Ectodermal cell (in vitro differentiated cells): ENCODE measurements around the gene GRK5.

Experiments used
- H3K27ac ChIP-seq: 2 replicates; pipeline ENCODE4 v1.7.0; 2013; ENCODE audit warnings: mild to moderate bottlenecking, low read depth, low read length; ENCODE audit not compliant: insufficient read depth, poor library complexity, severe bottlenecking
- H3K27me3 ChIP-seq: 2 replicates; pipeline ENCODE4 v1.7.0; 2013; ENCODE audit warnings: mild to moderate bottlenecking, low read length; ENCODE audit not compliant: insufficient read depth, control insufficient read depth, poor library complexity, severe bottlenecking
- H3K36me3 ChIP-seq: one replicate; pipeline ENCODE4 v1.7.0; 2013; ENCODE audit warnings: low read length; ENCODE audit not compliant: control insufficient read depth, insufficient read depth
- H3K4me1 ChIP-seq: one replicate; pipeline ENCODE4 v1.7.0; 2013; ENCODE audit warnings: low read length; ENCODE audit not compliant: control insufficient read depth, insufficient read depth
- H3K4me3 ChIP-seq: 2 replicates; pipeline ENCODE4 v1.7.0; 2013; ENCODE audit warnings: low read depth, low read length, control low read depth; ENCODE audit not compliant: insufficient read depth
- H3K9me3 ChIP-seq: 2 replicates; pipeline ENCODE4 v1.7.0; 2013; ENCODE audit warnings: mild to moderate bottlenecking, low read length, moderate library complexity; ENCODE audit not compliant: control insufficient read depth
- WGBS, 2 experiments: methylation state at CpG; one replicate each; pipeline ENCODE4 v1.1.7; 2013; ENCODE audit warnings: missing lambda C conversion rate in 2 of 2; 5-methylcytosine and 5-hydroxymethylcytosine counted together

Gene GRK5

DNA sequence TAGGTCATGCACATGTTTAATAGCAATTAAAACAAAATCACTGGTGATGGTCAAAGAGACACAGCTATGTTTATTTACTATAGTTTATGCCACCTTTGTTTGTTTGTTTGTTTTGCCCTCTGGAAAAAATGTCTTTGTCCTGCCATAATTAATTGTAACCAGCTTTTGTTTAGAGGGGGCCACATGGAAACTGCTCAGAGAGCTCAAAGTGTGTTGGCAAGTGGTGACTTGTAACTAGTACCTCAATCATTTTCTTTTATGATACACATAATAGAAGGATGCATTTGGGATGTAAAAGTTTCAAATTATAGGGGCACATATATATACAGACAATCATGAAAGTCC, 40.2 kb downstream of the GRK5 start:
- Histone ChIP-seq H3K9me3 (no peaks in the 10 kb centered on the region), H3K27me3 (no peaks in the 10 kb centered on the region), H3K4me1 (peaks cover 17% of the 10 kb centered on the region), H3K27ac (no peak overlapping the region), H3K36me3 (no peaks in the 10 kb centered on the region), H3K4me3 (no peak overlapping the region)

DNA sequence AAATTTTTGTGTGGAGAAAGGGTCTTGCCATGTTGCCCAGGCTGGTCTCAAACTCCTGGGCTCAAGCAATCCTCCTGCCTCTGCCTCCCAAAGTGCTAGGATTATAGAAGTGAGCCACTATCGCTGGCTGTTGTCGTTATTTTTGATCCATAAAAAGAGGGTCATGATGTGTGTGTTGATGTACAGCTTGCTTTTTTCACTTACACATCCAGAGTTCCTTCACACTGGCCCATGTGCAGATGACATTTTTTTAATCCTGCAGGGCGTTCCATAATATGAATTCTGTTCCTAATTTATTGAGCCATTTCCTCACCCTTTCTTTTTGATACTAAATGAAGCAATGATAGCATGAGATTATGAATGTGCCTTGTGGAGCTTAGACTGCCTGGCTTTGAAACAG, 40.8 kb downstream of the GRK5 start:
- Histone ChIP-seq H3K27ac (no peak overlapping the region), H3K36me3 (no peaks in the 10 kb centered on the region), H3K27me3 (no peaks in the 10 kb centered on the region), H3K4me3 (no peak overlapping the region), H3K9me3 (no peaks in the 10 kb centered on the region), H3K4me1 (peaks cover 18% of the 10 kb centered on the region)
- 85 to 93% methylated on average over 3 of the region's 3 CpGs for WGBS, 2 experiments

DNA sequence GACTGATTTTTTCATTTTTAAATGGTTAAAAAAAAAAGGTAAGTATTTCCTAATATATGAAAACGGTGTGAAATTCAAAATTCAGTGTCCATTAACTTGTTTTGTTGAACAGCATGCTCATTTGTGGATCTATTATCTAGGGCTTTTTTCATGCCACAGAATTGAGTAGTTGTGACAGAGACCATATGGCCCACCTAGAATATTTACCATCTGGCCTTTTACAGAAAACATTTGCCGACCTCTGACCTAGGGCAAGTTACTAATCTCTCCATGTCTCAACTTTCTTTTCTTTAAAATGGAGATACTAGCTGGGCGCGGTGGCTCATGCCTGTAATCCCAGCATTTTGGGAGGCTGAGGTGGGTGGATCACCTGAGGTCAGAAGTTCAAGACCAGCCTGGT, 41.3 kb downstream of the GRK5 start:
- H3K27me3 ChIP-seq = no peaks in the 10 kb centered on the region
- no peaks in the 10 kb centered on the region for H3K36me3 ChIP-seq
- no peak overlapping the region for H3K4me3 ChIP-seq
- H3K4me1 ChIP-seq = peaks cover 20% of the 10 kb centered on the region
- WGBS, 2 experiments = 78 to 90% methylated on average over 4 of the region's 4 CpGs
- no peak overlapping the region for H3K27ac ChIP-seq
- H3K9me3 ChIP-seq = no peaks in the 10 kb centered on the region

DNA sequence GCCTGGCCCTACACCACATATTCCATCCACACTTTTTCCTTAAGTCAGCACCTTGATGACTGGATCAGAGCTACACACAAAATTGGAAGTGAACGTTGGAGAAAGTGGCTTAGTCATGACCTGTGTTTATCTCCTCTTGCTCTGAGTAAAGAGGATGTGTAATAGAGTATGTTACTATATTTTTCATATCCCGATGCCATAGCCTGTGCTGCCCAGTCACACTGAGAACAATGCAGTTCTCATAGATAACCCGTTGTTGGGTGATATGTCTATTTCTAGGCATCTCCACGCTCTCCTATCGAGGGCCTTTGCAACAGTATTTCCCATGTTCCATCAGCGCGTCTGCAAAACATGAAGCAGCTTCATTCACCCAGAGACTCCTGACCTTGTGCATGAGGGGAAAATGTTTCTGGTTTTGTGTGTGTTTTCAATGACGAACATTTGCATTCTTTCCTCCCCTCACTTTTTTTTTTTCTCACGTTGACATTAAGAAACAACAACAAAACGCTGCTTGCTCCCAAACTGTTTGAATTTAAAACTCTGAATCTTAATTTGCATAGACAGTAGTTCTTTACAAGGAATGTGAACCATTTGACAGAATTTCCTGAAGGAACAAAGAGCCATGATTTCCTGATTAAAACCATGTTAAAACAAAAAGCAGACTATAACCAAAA, 43.4 kb downstream of the GRK5 start:
- Histone ChIP-seq H3K36me3 (no peaks in the 10 kb centered on the region), H3K9me3 (no peaks in the 10 kb centered on the region), H3K27ac (no peak overlapping the region), H3K27me3 (no peaks in the 10 kb centered on the region), H3K4me3 (no peak overlapping the region), H3K4me1 (peaks cover 31% of the 10 kb centered on the region)
- 80 to 88% methylated on average over 8 to 10 of the region's 10 CpGs for WGBS, 2 experiments

DNA sequence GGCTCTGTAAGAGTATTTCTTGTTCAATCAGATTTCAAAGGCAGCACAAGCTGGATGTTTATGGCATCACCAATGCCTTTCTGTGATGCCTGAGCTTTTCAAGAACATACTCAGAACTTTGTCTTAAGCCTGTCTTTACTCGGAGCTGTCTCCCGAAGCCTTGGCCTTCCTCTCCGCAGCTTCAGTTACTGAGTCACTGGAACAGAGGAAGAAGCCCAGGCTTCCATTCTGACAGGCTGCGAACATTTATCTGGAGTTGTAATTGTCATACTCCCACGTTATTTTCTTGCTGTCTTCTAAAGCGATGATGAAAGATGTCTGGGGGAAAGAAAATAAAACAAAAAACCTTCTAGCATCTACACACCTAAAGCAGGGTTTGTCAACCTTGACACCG, 43.9 kb downstream of the GRK5 start:
- 68 to 82% methylated on average over 6 to 7 of the region's 7 CpGs for WGBS, 2 experiments
- peaks cover 35% of the 10 kb centered on the region for H3K4me1 ChIP-seq

DNA sequence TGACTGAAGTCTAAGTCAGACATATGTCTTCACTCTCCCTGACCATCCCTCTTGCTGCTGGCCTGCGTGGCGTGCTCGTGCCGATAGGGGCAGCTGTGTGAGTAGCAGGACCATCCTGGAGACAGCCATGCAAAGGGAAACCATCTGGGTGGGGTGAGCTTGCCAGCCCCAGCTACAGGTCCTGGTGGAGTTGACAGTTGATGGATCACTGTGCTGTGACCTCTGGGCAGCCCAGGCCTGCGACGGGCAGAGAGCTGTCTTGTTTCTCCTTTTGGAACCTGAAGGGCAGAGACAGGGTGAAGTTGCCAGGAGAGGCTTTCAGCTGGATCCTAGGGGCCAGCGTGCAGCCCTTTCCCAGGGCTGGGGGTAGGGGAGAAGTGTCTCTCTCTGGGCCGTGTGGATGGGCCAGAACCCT, 44.7 kb downstream of the GRK5 start:
- H3K36me3 ChIP-seq = no peaks in the 10 kb centered on the region
- 83 to 87% methylated on average over 8 of the region's 8 CpGs for WGBS, 2 experiments
- no peaks in the 10 kb centered on the region for H3K9me3 ChIP-seq
- no peak overlapping the region for H3K27ac ChIP-seq
- H3K4me1 ChIP-seq = peaks cover 31% of the 10 kb centered on the region
- H3K27me3 ChIP-seq = no peaks in the 10 kb centered on the region
- H3K4me3 ChIP-seq = no peak overlapping the region

More for the DNA sequence above, 43.9 kb downstream of the GRK5 start:
- H3K27ac ChIP-seq = no peak overlapping the region
- H3K4me3 ChIP-seq = no peak overlapping the region
- H3K27me3 ChIP-seq = no peaks in the 10 kb centered on the region
- no peaks in the 10 kb centered on the region for H3K36me3 ChIP-seq
- H3K9me3 ChIP-seq = no peaks in the 10 kb centered on the region

DNA sequence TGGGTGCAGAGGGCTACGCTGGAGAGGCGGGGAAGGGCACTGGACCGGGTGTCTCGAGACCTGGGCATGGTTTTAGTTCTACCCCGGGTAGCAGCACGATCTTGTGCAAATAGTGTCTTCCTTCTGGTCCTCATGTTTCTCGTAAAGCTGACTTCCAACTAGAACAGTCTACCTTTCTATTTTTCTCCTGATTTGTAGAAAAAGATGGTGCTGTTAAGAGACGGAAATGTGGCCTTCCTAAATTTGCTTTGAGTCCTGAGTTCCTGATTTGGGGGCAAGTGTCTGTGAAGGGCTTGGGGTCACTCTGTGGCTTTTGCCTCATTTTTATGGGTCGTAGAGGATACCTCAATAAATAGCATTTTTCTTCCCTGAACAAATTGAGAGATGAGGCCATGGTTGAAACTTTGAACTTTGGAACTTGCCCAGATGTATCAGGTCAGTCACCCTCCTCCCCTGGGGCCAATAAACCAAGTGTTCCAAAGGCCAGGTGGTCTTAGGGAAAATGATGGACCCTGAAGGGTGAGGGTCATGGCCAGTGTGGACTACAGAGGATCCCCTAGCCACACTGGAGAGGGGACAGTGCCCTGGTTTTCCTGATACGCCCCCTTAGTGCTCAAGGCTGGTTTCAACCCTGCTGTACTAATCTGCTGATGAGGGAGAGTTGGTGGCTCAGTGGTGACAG, 45.2 kb downstream of the GRK5 start:
- no peaks in the 10 kb centered on the region for H3K36me3 ChIP-seq
- peaks cover 31% of the 10 kb centered on the region for H3K4me1 ChIP-seq
- H3K9me3 ChIP-seq = no peaks in the 10 kb centered on the region
- no peaks in the 10 kb centered on the region for H3K27me3 ChIP-seq
- no peak overlapping the region for H3K4me3 ChIP-seq
- WGBS, 2 experiments = 96 to 98% methylated on average over 10 of the region's 10 CpGs
- H3K27ac ChIP-seq = no peak overlapping the region

DNA sequence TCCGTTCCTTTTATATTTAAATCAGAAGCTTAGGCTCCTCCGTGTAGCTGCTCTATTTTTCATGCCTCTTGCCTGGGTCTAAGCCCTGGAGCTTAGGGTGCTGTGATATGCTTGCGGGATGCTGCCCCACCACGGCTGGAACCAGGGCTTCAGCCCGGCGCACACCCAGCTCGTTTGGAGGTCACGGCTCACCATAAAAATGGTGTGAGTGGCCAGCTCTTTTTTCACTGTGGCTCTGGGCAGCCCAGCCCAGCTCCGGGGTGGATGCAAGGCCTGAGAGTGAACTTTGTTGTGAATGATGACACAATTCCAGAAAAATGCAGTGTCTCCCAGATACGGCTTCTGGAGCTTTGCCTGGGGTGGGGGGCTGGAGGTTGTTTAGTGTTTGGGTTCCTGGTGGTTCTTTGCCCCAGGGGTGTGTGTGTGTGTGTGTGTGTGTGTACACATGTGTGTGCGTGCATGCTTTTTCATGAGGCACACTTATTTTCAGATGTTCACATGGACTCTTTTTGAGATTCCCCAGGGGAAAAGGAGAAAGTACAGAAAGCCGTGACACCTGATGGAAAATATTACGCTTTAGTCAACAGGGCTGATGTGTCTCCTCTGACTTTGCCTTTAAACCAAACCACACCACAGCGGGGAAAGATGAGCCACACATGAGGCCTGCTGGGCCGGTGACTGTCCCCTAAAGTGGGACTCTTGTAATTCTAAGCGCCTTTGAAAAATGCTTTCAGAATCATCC, 46.2 kb downstream of the GRK5 start:
- Histone ChIP-seq H3K36me3 (no peaks in the 10 kb centered on the region), H3K4me3 (no peak overlapping the region), H3K9me3 (no peaks in the 10 kb centered on the region), H3K27me3 (no peaks in the 10 kb centered on the region), H3K4me1 (peaks cover 31% of the 10 kb centered on the region), H3K27ac (peak overlapping the region; percentile 62)
- 49 to 53% methylated on average over 16 of the region's 16 CpGs for WGBS, 2 experiments

DNA sequence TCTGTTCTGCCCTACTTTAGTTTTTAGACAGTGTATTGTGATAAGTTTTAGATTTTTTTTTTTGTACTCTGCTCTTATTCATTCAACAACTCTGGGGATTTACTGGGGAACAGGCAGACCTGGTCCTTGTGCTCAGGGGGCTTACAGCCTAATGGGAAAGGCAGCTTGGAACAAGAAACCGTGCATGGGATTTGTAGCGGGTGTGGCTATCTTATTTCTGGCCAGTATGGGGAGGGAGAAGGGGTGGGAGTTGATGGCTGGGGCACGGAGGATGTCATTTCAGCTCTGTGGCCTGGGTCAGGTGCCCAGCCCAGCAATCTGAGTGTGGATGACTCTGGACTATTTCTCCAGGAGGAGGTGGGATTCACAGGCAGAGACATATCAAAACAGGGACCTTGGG, 47.0 kb downstream of the GRK5 start:
- WGBS, 2 experiments = 80 to 83% methylated on average over 3 of the region's 3 CpGs
- Histone ChIP-seq H3K9me3 (no peaks in the 10 kb centered on the region), H3K36me3 (no peaks in the 10 kb centered on the region), H3K4me3 (no peak overlapping the region), H3K4me1 (peaks cover 31% of the 10 kb centered on the region), H3K27me3 (no peaks in the 10 kb centered on the region), H3K27ac (no peak overlapping the region)

DNA sequence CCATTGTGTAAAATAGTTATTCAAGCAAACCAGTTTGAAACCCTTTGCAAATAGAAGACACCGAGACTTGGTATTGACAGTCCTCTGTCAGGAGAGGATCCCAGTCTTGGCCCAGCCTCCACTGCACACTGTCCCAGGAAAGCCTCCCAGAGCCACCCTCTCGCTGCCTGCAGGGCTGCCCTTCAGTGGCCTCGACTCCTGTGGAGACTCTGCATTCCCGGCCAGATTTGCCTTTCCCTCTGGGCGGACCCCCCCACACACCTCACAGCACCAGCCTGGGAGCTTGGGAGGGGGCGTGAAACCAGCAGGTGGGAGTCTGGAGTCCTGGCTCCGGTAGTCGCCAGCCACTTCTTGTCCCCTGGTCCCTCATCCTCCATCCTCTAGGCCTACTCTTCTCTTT, 48.7 kb downstream of the GRK5 start:
- H3K27ac ChIP-seq = no peak overlapping the region
- WGBS, 2 experiments = 76 to 79% methylated on average over 8 of the region's 8 CpGs

More for the DNA sequence above, 48.7 kb downstream of the GRK5 start:
- Histone ChIP-seq H3K27me3 (no peaks in the 10 kb centered on the region), H3K36me3 (no peaks in the 10 kb centered on the region), H3K4me1 (peaks cover 31% of the 10 kb centered on the region), H3K9me3 (no peaks in the 10 kb centered on the region), H3K4me3 (no peak overlapping the region)
